Measurements from ENCODE around the gene LEKR1.

Gene LEKR1

GRCh38 chr3:156806698-156807097 lies 19.5 kb upstream of the LEKR1 start (continued):
- TF ChIP-seq AEBP2 (tag by site-specific recombination; IDR thresholded peaks at IDR 0.05; ENCODE audit: borderline replicate concordance) (no peak), ZNF521 (tag by site-specific recombination; IDR thresholded peaks at IDR 0.05) (no peak), ZFP41 (tag by site-specific recombination; IDR thresholded peaks at IDR 0.05; ENCODE audit: borderline replicate concordance) (no peak), ZBTB10 (tag by site-specific recombination; IDR thresholded peaks at IDR 0.05) (no peak), ZNF701 (tag by site-specific recombination; IDR thresholded peaks at IDR 0.05) (no peak)

- POLR2A ChIA-PET: no interaction called here
- Histone ChIP-seq H3K36me3 (ENCODE audit: control insufficient read depth in 2 of 2, insufficient read depth in 1 of 2, low read length in 2 of 2) (no peaks in the 10 kb centered on the region), H3K27ac (ENCODE audit: extremely low read depth, low read depth, low read length) (no peak overlapping the region), H3K4me3 (ENCODE audit: low read depth, low read length) (no peak overlapping the region), H3K4me1 (ENCODE audit: control insufficient read depth, insufficient read depth, low read length) (no peaks in the 10 kb centered on the region), H3K9me3 (ENCODE audit: control insufficient read depth, insufficient read depth, low read depth, low read length) (no peaks in the 10 kb centered on the region)
- TF ChIP-seq ZFP41 (tag by site-specific recombination; IDR thresholded peaks at IDR 0.05; ENCODE audit: borderline replicate concordance) (no peak), ZNF670 (tag by site-specific recombination; IDR thresholded peaks at IDR 0.05; ENCODE audit: low read depth) (no peak), GLI2 (tag by site-specific recombination; IDR thresholded peaks at IDR 0.05; ENCODE audit: borderline replicate concordance, low read depth) (no peak), REST (tag by site-specific recombination; IDR thresholded peaks at IDR 0.05) (no peak), CTCF (tag by site-specific recombination; IDR thresholded peaks at IDR 0.05) (no peak), KLF16 (tag by site-specific recombination; IDR thresholded peaks at IDR 0.05) (no peak), ZNF10 (tag by site-specific recombination; IDR thresholded peaks at IDR 0.05) (no peak), KLF9 (tag by site-specific recombination; IDR thresholded peaks at IDR 0.05; ENCODE audit: low read depth) (no peak), ZSCAN4 (tag by site-specific recombination; IDR thresholded peaks at IDR 0.05) (no peak), ZNF560 (tag by site-specific recombination; IDR thresholded peaks at IDR 0.05; ENCODE audit: borderline replicate concordance) (no peak), ZNF529 (tag by site-specific recombination; IDR thresholded peaks at IDR 0.05; ENCODE audit: insufficient replicate concordance) (no peak), ZNF394 (tag by site-specific recombination; IDR thresholded peaks at IDR 0.05; ENCODE audit: borderline replicate concordance) (no peak), ZXDB (tag by site-specific recombination; IDR thresholded peaks at IDR 0.05) (no peak), ZNF776 (tag by site-specific recombination; IDR thresholded peaks at IDR 0.05; ENCODE audit: borderline replicate concordance) (no peak), ZNF704 (tag by site-specific recombination; IDR thresholded peaks at IDR 0.05) (no peak), ZNF561 (tag by site-specific recombination; IDR thresholded peaks at IDR 0.05; ENCODE audit: borderline replicate concordance) (no peak), ZNF76 (tag by site-specific recombination; IDR thresholded peaks at IDR 0.05; ENCODE audit: borderline replicate concordance, low read depth) (no peak)
- CTCF ChIA-PET: no interaction called here
Measured at GRCh38 chr3:156808025-156808424, 18.1 kb upstream of the LEKR1 start.
